PC-9 (cell line): ENCODE results near the gene GJC2. TPM values are rescaled to one million over a fixed set of nuclear protein-coding genes. Genes with fewer than 3 reads are reported as not detected.
A peak's percentile ranks its signal among the peaks of the same experiment; 100 is the strongest.

ENCODE experiments used
- BruUV-seq: library from RNA; stranded (reverse); fragments of 400-500 nt; replicated peaks from 2 replicates; lab custom pipeline; 2021; lab: Mats Ljungman, UMichigan
- CTCF ChIA-PET: fragments of 300-600 bp; sonication (Branson Sonifier 250); formaldehyde crosslinking; loops from one replicate; lab custom pipeline; 2022; ENCODE audit warnings: antibody characterized with exemption; lab: Charles Lee
- POLR2A ChIA-PET: fragments of 300-600 bp; sonication (Branson Sonifier 250); formaldehyde crosslinking; loops from one replicate; lab custom pipeline; 2022; ENCODE audit warnings: antibody characterized with exemption; ENCODE audit not compliant: unreplicated experiment; lab: Charles Lee
- DNase-seq, 2 experiments: peaks; one replicate each; pipeline versions ENCODE4 v3.0.0 to v3.0.0-alpha.2; 2015 to 2022; ENCODE audit warnings: mixed read lengths in 1 of 2
- H2AFZ ChIP-seq: fragments of 200-600 bp; sonication (generic); 2 replicates; pipeline ENCODE4 v1.8.1; 2017; ENCODE audit warnings: antibody characterized with exemption
- H3F3A ChIP-seq: fragments of 200-600 bp; sonication (generic); 2 replicates; pipeline ENCODE4 v1.8.1; 2017; ENCODE audit warnings: antibody characterized with exemption, mild to moderate bottlenecking, low read depth; ENCODE audit not compliant: insufficient read depth
- H3K27ac ChIP-seq: fragments of 200-600 bp; sonication (generic); 2 replicates; pipeline ENCODE4 v1.6.1; 2016; ENCODE audit warnings: mixed run types
- H3K27me3 ChIP-seq: fragments of 200-600 bp; sonication (generic); 2 replicates; pipeline ENCODE4 v1.6.1; 2016; ENCODE audit warnings: low read depth, mixed run types; ENCODE audit not compliant: insufficient read depth
- H3K36me3 ChIP-seq: fragments of 200-600 bp; sonication (generic); 2 replicates; pipeline ENCODE4 v1.6.1; 2016; ENCODE audit warnings: low read depth, mixed run types
- H3K4me1 ChIP-seq: fragments of 200-600 bp; sonication (generic); replicated peaks from 2 replicates; pipeline ENCODE4 v1.6.1; 2016; ENCODE audit warnings: mixed run types; ENCODE audit not compliant: insufficient read depth
- H3K4me2 ChIP-seq: fragments of 200-600 bp; sonication (generic); 2 replicates; pipeline ENCODE4 v1.6.1; 2017; ENCODE audit warnings: mixed run types
- H3K4me3 ChIP-seq: fragments of 200-600 bp; sonication (generic); 2 replicates; pipeline ENCODE4 v1.6.1; 2016; ENCODE audit warnings: mixed run types
- H3K79me2 ChIP-seq: fragments of 200-600 bp; sonication (generic); 2 replicates; pipeline ENCODE4 v1.6.1; 2017; ENCODE audit warnings: low read depth, mixed run types
- H3K9me2 ChIP-seq: fragments of 200-600 bp; sonication (generic); 2 replicates; pipeline ENCODE4 v1.8.1; 2017; ENCODE audit warnings: mild to moderate bottlenecking; ENCODE audit not compliant: insufficient read depth
- H3K9me3 ChIP-seq: fragments of 200-600 bp; sonication (generic); 2 replicates; pipeline ENCODE4 v1.8.1; 2016; ENCODE audit warnings: low read depth; ENCODE audit not compliant: insufficient read depth
- H4K20me1 ChIP-seq: fragments of 200-600 bp; sonication (generic); 2 replicates; pipeline ENCODE4 v1.8.1; 2017; ENCODE audit not compliant: insufficient read depth
- EZH2 ChIP-seq: fragments of 200-600 bp; sonication (generic); IDR thresholded peaks from 2 replicates; pipeline ENCODE4 v1.8.0; 2017; ENCODE audit warnings: antibody characterized with exemption, low read depth
- intact Hi-C: fragments of 100-400 bp; cut with micrococcal nuclease; formaldehyde crosslinking; loops from one replicate; pipeline ENCODE4 v1.10.0; 2022; ENCODE audit not compliant: unreplicated experiment
- total RNA-seq: library from RNA; stranded (reverse); gene quantifications from 2 replicates; pipeline ENCODE4 v1.2.3, GENCODE V29; 2021
- TF ChIP-seq, protein P1 (sequence below): fragments of 200-600 bp; sonication (generic); conservative IDR thresholded peaks from 2 replicates; pipeline ENCODE4 v1.6.1; 2017; ENCODE audit warnings: mixed run types, antibody characterized with exemption, mild to moderate bottlenecking, moderate library complexity

Gene GJC2
- total RNA-seq, 1 experiment from 2014 or later: 2.1 TPM

DNA sequence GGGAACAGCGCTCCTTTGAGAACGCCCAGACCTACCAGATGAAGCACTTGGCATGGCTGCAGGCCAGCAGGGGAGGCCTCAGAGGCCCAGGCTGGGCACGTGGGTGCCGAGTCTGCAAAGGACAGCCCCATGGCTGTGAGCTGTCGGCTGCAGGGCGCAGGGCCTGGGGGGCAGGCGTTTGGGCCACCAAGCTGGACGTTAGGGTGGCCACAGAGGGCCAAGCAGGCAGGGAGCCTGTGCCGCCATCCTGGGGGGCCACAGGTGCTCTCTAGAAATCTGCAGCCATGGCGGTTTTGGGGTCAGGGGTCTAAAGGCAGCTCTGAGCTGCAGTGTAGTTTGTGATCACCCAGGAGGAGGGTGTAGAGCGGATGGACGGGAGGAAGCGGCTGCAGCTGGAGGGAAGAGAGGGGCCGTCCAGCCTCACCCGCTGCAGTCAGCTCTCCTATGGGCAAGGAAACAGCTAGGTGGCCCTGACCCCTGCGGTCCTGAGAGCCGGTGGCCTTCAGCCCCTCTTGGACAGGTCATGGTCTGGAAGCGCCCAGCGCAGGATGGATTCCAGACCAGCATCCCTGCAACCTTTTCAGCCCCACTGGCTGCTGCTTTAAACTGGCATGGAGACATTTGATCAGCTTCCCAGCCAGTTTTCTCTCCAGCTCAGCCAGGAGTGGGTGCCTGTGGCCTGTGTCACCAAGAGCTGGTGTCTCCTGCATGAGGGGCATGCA is 26.9 kb downstream of the GJC2 start:
- Histone ChIP-seq H3F3A (peaks cover 18% of the 10 kb centered on the region), H3K4me3 (no peak overlapping the region), H3K9me2 (no peaks in the 10 kb centered on the region), H3K4me1 (no peaks in the 10 kb centered on the region), H3K4me2 (no peak overlapping the region), H3K36me3 (no peaks in the 10 kb centered on the region), H3K79me2 (no peaks in the 10 kb centered on the region), H3K9me3 (no peaks in the 10 kb centered on the region), H2AFZ (no peak overlapping the region), H4K20me1 (no peaks in the 10 kb centered on the region), H3K27me3 (no peaks in the 10 kb centered on the region), H3K27ac (no peak overlapping the region)
- DNase-seq: no peak
- TF ChIP-seq, protein P1, sequence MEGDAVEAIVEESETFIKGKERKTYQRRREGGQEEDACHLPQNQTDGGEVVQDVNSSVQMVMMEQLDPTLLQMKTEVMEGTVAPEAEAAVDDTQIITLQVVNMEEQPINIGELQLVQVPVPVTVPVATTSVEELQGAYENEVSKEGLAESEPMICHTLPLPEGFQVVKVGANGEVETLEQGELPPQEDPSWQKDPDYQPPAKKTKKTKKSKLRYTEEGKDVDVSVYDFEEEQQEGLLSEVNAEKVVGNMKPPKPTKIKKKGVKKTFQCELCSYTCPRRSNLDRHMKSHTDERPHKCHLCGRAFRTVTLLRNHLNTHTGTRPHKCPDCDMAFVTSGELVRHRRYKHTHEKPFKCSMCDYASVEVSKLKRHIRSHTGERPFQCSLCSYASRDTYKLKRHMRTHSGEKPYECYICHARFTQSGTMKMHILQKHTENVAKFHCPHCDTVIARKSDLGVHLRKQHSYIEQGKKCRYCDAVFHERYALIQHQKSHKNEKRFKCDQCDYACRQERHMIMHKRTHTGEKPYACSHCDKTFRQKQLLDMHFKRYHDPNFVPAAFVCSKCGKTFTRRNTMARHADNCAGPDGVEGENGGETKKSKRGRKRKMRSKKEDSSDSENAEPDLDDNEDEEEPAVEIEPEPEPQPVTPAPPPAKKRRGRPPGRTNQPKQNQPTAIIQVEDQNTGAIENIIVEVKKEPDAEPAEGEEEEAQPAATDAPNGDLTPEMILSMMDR: no peak
- TF ChIP-seq EZH2: no peak
- intact Hi-C loops: no loop called here
- ChIA-PET CTCF (no interaction called here), POLR2A (no interaction called here)
- no TSS peak for BruUV-seq

DNA sequence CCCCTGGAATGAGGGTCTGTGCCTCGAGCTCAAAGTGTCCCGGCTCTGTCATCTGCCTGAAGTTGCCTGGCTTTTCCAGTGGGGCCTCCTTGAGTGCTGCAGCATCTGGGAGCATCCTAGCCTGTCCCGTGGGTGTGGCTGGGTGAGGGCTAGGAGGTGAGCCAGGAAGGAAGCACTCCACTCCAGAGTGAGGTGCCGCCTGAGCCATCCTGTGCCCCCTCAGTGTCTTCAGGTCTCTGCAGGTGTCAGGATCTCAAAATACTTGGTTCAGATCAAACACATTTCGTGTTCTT is 27.4 kb downstream of the GJC2 start:
- Histone ChIP-seq H3K4me2 (no peak overlapping the region), H3K9me3 (no peaks in the 10 kb centered on the region), H3K4me3 (no peak overlapping the region), H3K9me2 (no peaks in the 10 kb centered on the region), H3K4me1 (no peaks in the 10 kb centered on the region), H3K27me3 (no peaks in the 10 kb centered on the region), H2AFZ (no peak overlapping the region), H4K20me1 (no peaks in the 10 kb centered on the region), H3F3A (peaks cover 18% of the 10 kb centered on the region), H3K36me3 (no peaks in the 10 kb centered on the region), H3K79me2 (no peaks in the 10 kb centered on the region), H3K27ac (no peak overlapping the region)
- ChIA-PET POLR2A (no interaction called here), CTCF (no interaction called here)
- DNase-seq: no peak
- BruUV-seq: no TSS peak
- TF ChIP-seq EZH2: no peak
- TF ChIP-seq, protein P1: no peak
- intact Hi-C loops: no loop called here

DNA sequence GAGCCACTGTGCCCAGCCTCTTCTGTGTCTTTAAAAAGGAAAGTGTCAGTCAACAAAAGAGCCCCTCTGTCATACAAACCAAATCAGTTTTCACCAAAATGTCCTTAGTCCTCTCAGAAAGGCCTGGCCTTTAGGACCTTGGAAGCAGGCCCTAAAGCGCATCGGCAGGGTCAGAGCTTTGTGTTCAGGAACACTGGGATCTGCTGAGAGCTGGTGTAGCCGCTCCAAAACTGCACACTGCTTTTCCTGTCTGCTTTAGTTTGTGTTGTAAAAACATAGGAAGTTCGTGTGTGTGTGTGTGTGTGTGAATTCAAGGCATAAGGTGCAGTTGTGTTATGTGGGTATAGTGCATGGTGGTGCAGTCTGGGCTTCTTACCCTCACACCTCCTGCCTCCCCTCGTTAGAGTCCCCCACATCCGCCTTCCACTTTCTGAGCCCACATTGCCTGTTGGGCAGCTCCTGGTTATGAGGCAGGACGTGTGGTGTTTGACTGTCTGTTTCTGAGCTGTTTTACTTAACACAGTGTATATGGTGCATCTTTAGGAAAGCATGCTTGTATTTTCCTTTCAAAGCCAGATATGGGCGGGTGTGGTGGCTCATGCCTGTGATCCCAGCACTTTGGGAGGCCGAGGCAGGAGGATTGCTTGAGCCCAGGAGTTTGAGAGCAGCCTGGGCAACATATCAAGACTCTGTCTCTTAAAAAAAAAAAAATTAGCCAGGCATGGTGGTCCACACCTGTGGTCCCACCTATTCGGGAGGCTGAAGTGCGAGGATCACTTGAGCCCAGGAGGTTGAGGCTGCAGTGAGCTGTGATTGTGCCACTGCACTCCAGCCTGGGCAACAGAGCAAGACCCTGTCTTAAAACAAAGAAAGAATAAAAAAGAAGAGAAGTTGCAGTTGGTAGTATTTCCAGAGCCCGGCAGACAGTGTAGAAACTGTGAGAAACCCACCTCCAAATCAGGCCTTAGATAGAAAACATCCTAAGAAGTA is 28.3 kb downstream of the GJC2 start:
- H3K27ac ChIP-seq: no peak overlapping the region
- H3K79me2 ChIP-seq: no peaks in the 10 kb centered on the region
- H3K4me2 ChIP-seq: no peak overlapping the region
- H3K4me3 ChIP-seq: no peak overlapping the region
- H4K20me1 ChIP-seq: no peaks in the 10 kb centered on the region
- CTCF ChIA-PET: no interaction called here
- no peaks in the 10 kb centered on the region for H3K9me2 ChIP-seq
- H3F3A ChIP-seq: peaks cover 18% of the 10 kb centered on the region
- no peaks in the 10 kb centered on the region for H3K9me3 ChIP-seq
- H2AFZ ChIP-seq: no peak overlapping the region
- DNase-seq: no peak
- intact Hi-C loops: no loop called here
- no peaks in the 10 kb centered on the region for H3K4me1 ChIP-seq
- no peak for TF ChIP-seq EZH2
- TF ChIP-seq, protein P1: no peak
- BruUV-seq: TSS peak; percentile 14
- H3K27me3 ChIP-seq: no peaks in the 10 kb centered on the region
- no peaks in the 10 kb centered on the region for H3K36me3 ChIP-seq
- POLR2A ChIA-PET: no interaction called here
